H7 (cell line): ENCODE measurements around the gene APOBEC3C. TPM values are rescaled to one million over a fixed set of nuclear protein-coding genes. Genes with fewer than 3 reads are reported as not detected.
"Not testable (repeated sequence)": the region's sequence is repeated elsewhere in the genome, so short reads cannot be mapped to it uniquely, and the experiment has no call there.

Experiments
- DNase-seq: peaks from one replicate; pipeline ENCODE4 v3.0.0; 2012
- H3K27me3 ChIP-seq: 2 replicates; pipeline ENCODE4 v1.6.0; 2011; ENCODE audit warnings: mild to moderate bottlenecking, low read length; ENCODE audit not compliant: control insufficient read depth, insufficient read depth
- H3K36me3 ChIP-seq: replicated peaks from 2 replicates; pipeline ENCODE4 v1.5.1; 2011; ENCODE audit warnings: low read length; ENCODE audit not compliant: control insufficient read depth, insufficient read depth
- H3K4me3 ChIP-seq: 2 replicates; pipeline ENCODE4 v1.5.1; 2011; ENCODE audit warnings: low read depth, mild to moderate bottlenecking, control low read depth, low read length, moderate library complexity; ENCODE audit not compliant: insufficient read depth
- total RNA-seq: library from RNA; depleted of rRNA; stranded (reverse); fragments of >200 nt; shearing (Covaris generic); gene quantifications from 2 replicates; pipeline ENCODE4 v1.2.3, GENCODE V29; 2014

The APOBEC3C gene
- total RNA-seq, 1 experiment from 2014 or later = 1.5 TPM

DNA sequence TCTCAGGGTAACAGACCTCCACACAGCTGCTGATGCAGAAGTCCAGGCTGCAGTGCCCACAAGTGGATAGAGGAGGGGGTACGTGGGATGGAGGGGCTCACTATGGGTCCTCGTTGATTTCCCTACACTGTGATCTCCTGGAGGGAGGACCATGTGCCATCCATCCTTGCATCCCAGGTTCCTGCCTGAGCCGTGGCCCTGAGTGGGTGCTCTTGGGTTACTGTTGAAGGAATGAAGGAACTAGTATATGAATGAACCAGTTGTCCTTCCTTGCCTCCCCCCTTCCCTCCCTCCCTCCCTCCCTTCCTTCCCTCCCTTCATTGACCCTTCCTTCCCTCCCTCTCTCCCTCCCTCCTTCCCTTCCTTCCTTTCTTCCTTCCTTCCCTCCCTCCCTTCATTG is 16.5 kb upstream of the APOBEC3C start:
- Histone ChIP-seq H3K27me3 (no peaks in the 10 kb centered on the region), H3K36me3 (no peaks in the 10 kb centered on the region), H3K4me3 (no peak overlapping the region)
- no peak for DNase-seq

DNA sequence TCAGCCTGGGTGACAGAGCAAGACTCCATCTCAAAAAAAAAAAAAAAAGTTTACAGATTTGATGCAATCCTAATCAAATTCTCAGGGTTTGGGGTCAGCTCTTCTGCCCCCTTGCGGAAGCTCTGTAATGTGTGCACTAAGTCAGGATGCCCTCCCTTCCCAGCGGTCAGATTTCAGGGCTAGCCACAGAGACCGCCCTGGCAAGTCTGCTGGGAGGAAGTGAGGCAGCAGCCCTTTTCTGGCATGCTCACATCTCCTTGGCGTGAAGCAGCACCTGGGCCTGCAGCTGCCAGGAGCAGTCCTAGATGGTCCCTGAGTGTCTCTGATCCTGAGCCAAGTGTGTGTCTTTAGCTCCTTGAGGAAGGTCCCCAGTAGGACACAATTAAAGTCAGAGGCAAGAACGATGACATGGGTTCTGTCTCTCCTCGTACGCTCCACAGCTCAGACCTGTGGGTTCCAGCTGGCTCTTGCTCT is 10.9 kb upstream of the APOBEC3C start:
- peak; percentile 92 for DNase-seq
- H3K36me3 ChIP-seq = no peaks in the 10 kb centered on the region
- H3K27me3 ChIP-seq = no peaks in the 10 kb centered on the region
- H3K4me3 ChIP-seq = no peak overlapping the region

DNA sequence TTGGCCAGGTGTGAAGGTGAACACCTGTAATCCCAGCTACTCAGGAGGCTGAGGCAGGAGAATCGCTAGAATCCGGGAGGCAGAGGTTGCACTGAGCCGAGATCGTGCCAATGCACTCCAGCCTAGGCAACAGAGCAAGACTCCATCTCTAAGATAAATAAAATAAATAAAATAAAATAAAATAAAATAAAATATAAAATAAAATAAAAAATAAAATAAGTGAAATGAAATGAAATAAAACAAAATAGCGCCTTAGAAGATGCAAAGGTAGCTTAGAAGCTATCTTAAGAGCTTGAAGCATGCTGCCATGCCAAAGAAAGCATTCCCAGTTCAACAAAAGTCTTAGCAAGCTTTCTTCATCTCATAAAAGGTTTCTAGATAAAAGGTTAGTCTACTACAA is 6.9 kb upstream of the APOBEC3C start:
- Histone ChIP-seq H3K27me3 (no peaks in the 10 kb centered on the region), H3K4me3 (no peak overlapping the region), H3K36me3 (no peaks in the 10 kb centered on the region)
- no peak for DNase-seq

DNA sequence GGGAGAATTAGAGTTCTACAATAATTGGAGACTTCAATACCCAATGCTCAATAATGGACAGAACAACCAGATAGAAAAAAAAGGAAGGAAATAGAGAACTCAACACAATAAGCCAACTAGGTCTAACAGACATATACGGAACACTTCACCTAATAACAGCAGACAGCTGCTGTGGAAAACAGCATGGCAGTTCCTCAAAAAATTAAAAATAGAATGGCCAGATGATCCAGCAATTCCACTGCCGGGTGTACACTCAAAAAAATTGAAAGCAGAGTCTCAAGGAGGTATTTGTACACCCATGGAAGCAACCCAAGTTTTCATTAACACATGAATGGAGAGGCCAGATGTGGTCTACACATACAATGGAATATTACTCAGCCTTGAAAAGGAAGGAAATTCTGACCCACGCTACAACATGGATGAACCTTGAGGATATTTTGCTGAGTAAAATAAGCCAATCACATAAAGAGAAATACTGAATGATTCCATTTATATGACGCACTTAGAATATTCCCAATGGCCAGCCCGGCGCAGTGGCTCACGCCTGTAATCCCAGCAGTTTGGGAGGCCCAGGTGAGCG is 5.7 kb upstream of the APOBEC3C start:
- H3K27me3 ChIP-seq, DNase-seq, H3K36me3 ChIP-seq, H3K4me3 ChIP-seq: not testable (repeated sequence)

DNA sequence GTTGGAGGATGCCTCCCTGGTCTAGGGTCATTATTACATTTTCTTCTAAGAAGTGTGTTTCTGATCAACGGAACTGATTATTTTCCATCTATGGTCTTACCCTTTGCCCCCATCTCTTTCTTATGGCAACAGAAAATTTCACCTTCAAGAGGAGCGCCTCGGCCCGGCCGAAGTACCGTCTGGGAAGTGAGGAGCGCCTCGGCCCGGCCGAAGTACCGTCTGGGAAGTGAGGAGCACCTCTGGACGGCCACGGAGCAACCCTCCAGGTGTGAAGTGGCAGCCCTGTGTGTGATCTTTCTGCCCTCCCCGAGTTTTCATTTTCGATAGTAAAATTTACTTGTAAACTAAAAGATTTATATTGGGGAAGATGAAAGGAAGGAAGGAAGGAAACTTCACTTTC is 3.1 kb upstream of the APOBEC3C start:
- Histone ChIP-seq H3K36me3 (no peaks in the 10 kb centered on the region), H3K27me3 (no peaks in the 10 kb centered on the region), H3K4me3 (no peak overlapping the region)
- no peak for DNase-seq

DNA sequence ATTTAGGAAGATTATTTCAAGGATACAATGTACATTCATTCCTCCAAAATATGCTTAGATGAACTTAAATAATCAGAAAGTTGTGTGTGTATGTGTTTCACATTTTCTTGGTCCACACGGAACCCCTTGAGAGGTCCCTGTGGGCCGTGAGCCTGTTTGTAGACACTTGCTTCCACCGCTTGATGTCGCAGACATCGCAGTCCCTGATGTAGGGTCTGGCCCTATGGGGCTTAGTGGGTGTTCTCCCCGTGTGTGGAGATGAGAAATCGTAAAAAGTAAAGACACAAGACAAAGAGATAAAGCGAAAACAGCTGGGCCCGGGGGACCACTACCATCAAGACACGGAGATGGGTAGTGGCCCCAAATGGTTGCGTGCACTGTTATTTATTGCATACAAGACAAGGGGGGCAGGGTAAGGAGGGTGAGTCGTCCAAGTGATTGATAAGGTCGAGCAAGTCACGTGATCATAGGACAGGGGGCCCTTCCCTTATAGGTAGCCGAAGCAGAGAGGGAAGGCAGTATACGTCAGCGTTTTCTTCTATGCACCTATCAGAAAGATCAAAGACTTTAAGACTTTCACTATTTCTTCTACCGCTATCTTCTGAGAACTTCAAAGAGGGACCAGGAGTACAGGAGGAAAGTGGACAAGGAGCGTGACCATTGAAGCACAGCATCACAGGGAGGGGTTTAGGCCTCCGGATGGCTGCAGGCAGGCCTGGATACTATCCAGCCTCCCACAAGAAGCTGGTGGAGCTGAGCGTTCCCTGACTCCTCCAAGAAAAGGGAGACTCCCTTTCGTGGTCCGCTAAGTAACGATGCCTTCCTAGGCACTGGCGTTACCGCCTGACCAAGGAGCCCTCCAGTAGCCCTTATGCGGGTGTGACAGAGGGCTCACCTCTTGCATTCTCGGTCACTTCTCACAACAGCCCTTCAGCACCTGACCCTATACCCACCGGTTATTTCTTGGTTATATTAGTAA is 1.2 kb upstream of the APOBEC3C start:
- no peak overlapping the region for H3K4me3 ChIP-seq
- no peak for DNase-seq
- H3K27me3 ChIP-seq = no peaks in the 10 kb centered on the region
- H3K36me3 ChIP-seq = no peaks in the 10 kb centered on the region

DNA sequence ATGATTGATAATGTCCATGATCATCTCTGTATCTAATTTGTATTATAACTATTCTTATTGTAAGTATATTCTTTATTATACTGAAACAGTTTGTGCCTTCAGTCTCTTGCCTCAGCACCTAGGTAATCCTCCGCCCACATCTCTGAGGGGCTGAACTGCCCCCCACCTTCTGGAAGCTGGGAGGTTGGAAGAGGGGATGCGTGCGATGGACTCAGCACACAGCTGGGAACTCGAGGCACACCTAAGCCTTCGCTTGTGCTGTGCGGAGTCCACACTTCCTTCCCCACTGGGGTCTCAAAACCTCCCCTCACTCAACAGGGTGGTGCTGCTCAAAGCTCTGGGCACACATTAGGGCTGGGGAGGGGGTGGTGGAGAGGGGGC is 506 bp upstream of the APOBEC3C start:
- not testable (repeated sequence) for DNase-seq, H3K27me3 ChIP-seq, H3K4me3 ChIP-seq, H3K36me3 ChIP-seq

DNA sequence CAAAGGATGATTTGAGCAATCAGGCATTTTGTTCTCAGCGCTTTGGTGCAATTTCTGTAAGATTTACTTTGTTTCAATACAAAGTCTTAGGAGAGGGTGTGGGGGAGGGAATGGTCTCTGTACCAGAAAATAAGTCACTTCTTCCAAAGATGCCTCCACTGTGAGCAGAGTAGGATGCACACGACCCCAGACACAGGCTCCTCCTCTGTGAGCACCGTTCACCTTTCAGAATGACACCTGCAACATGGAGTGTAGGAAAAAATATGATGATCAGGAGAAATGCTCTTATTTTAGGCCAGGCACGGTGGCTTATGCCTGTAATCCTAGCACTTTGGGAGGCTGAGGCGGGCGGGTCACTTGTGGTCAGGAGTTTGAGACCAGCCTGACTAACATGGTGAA is 665 bp downstream of the APOBEC3C start:
- not testable (repeated sequence) for H3K36me3 ChIP-seq, H3K27me3 ChIP-seq, DNase-seq
- peak overlapping the region; percentile 27; the same call in 1 of the 2 replicates for H3K4me3 ChIP-seq

DNA sequence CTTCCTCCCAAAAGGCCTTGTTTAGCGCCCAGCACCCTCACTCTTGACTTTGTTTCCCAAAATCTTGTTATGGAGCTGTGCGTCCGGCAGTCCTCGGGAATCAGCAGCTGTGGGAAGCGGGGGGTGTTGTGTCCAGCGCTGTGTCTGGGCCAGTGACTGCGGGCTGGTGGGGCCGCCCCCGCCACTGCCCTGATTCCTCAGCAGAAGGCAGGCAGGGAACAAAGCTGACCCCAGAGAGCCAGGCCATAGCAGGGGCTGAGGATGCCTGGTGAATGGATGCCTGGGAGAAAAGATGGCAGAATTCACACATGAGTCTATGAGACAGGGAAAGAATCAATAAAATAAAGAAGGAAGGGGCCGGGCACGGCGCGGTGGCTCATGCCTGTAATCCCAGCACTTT is 2.5 kb downstream of the APOBEC3C start:
- DNase-seq = no peak
- peaks cover 2% of the 10 kb centered on the region for H3K36me3 ChIP-seq
- no peak overlapping the region for H3K4me3 ChIP-seq
- H3K27me3 ChIP-seq = no peaks in the 10 kb centered on the region

DNA sequence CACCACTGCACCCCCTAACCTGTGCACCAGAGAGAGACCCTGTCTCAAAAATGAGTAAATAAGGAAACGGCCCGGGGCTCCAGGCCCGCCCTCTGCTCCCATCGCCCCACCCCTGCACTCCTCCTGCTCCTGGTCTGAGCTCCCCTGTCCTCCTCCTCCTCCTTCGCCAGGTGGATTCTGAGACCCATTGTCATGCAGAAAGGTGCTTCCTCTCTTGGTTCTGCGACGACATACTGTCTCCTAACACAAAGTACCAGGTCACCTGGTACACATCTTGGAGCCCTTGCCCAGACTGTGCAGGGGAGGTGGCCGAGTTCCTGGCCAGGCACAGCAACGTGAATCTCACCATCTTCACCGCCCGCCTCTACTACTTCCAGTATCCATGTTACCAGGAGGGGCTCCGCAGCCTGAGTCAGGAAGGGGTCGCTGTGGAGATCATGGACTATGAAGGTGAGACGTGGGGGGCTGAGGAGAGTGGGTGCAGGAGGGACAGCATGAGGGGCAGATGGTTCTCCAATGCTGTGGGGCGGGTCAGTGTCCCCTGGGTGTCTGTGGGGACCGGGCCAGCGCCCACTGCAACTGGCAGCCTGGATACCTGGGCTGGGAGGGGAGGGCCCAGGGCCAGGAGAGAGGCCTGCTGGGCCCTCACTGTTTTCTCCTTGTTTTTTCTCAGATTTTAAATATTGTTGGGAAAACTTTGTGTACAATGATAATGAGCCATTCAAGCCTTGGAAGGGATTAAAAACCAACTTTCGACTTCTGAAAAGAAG is 3.7 kb downstream of the APOBEC3C start:
- DNase-seq = peak; percentile 80
- H3K36me3 ChIP-seq = peaks cover 2% of the 10 kb centered on the region
- H3K27me3 ChIP-seq = no peaks in the 10 kb centered on the region
- peak overlapping the region; percentile 38 for H3K4me3 ChIP-seq

DNA sequence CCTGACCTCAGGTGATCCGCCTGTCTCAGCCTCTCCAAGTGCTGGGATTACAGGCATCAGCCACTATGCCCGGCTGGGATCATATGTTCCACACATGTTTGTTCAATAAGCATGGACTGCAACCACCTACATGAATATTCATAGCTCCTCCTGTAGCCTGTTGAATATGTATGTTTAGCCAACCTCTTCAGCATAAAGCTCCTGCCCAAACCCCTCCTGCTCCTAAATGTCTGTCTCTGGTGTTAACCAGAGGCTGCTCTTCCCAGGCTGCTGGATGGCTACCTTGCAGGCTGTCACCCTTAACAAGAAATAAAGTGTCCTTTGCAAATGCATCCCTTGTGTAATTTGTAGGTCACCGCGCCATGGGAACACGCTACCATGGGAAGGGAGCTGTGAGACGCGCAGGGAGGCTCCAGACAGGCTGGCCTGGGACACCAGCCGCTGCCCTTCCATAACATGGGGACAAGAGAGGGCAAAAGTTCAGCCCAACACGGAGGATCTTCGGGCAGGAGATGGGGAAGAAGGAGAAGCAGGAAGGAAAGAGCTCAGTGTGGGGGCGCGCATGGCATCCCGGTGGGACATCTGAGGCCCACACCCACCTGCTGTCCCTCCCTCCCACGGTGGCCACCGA is 6.1 kb downstream of the APOBEC3C start:
- H3K4me3 ChIP-seq = peak overlapping the region; percentile 22
- H3K36me3 ChIP-seq, H3K27me3 ChIP-seq: not testable (repeated sequence)
- peak; percentile 35 for DNase-seq

DNA sequence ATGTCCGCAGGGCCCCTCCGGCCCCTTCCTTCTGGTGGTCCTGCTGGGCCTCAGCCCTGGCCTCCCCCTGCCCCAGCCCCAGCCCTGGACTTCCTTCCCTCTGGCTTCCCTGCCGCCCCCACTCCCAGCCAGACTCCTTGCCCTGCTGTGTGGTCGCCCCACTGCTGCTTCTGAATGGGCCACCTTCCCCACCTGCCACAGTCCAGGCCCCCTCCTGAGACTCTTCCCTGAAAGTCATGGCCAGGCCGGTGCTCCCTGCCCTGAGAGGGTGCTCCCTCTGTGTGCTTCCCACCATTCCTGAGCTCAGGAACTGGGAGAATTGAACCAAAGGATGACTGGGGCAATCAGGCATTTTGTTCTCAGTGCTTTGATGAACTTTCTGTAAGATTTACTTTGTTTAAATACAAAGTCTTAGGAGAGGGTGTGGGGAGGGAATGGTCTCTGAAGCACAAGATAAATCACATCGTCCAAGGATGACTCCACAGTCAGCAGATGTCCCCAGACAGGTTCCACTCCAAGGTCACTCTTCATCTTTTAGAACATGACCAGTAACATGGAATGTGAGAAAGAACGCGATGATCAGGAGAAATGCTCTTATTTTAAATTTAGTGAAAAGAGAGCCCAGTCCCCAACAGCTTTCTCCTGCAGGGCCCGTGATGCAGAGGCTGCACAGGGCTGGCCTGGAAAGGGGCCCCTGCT is 7.6 kb downstream of the APOBEC3C start:
- Histone ChIP-seq H3K4me3 (peak overlapping the region; percentile 27; the same call in 1 of the 2 replicates), H3K27me3 (no peaks in the 10 kb centered on the region), H3K36me3 (peaks cover 6% of the 10 kb centered on the region)
- no peak for DNase-seq

DNA sequence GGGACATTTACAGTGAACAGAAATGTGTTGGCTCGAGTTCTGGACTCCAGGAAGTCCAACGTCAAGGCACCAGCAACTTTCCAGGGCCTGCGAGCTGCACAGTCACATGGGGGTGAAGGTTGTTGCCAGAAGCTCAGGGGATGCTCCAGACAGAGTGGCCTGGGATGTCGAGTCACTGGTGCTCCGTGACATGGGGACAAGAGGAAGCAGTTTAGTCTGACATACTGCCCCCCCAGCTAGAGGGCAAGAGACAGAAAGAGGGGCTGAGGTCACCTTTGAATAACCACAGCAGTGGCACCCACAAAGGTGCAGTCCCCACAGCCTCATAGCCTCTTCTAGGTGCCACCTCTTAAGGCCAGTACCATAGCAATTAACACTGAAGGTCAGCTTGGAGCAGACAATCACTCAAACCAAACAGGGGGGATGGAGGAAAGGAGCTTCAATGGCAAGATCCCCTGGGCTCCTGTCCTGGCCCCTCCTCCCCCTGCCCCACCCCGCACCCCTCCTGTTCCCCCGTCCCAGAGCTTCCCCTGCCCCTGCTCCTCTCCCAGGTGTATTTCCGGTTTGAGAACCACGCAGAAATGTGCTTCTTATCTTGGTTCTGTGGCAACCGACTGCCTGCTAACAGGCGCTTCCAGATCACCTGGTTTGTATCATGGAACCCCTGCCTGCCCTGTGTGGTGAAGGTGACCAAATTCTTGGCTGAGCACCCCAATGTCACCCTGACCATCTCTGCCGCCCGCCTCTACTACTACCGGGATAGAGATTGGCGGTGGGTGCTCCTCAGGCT is 10.7 kb downstream of the APOBEC3C start:
- no peak for DNase-seq
- Histone ChIP-seq H3K27me3 (no peaks in the 10 kb centered on the region), H3K4me3 (no peak overlapping the region), H3K36me3 (peaks cover 4% of the 10 kb centered on the region)
